Coronary artery (tissue), 2 donors: ENCODE results near the gene AUTS2.

Experiments
- DNase-seq: peaks from one replicate; pipeline ENCODE4 v3.0.0-alpha.2; 2017; ENCODE audit warnings: low spot score
- H3K27ac ChIP-seq, 2 donors: fragments of 200-600 bp; sonication (generic); one replicate each; pipeline ENCODE4 v1.5.1; 2016 to 2019
- H3K4me3 ChIP-seq: fragments of 200-600 bp; sonication (generic); 2 replicates; pipeline ENCODE4 v1.5.1; 2016; ENCODE audit warnings: mild to moderate bottlenecking, moderate library complexity
- TF ChIP-seq, protein P1 (sequence below): fragments of 200-600 bp; sonication (generic); IDR thresholded peaks from one replicate; pipeline ENCODE4 v1.5.1; 2019; ENCODE audit warnings: antibody characterized with exemption

Gene AUTS2

DNA sequence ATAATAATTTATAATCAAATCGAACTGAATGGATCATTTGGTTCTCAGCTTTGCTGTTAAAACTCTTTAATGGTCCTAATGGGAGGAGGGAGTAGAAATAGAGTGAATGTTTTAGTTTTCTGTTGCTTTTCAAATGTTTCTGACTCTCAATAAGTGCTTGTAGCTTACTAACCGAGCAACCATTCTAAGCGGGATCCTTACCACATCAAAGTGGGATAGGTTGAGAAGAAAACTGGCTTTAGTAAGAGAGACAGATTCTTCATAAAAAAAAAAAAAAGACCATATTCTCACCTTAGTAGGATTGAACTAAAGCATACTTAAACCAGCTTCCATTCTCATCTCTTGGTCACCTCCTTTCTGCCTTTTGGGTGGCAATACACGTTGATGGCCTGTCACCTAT lies 584.2 kb downstream of the AUTS2 start:
- DNase-seq, result no peak
- H3K4me3 ChIP-seq, result no peak overlapping the region
- TF ChIP-seq, protein P1, sequence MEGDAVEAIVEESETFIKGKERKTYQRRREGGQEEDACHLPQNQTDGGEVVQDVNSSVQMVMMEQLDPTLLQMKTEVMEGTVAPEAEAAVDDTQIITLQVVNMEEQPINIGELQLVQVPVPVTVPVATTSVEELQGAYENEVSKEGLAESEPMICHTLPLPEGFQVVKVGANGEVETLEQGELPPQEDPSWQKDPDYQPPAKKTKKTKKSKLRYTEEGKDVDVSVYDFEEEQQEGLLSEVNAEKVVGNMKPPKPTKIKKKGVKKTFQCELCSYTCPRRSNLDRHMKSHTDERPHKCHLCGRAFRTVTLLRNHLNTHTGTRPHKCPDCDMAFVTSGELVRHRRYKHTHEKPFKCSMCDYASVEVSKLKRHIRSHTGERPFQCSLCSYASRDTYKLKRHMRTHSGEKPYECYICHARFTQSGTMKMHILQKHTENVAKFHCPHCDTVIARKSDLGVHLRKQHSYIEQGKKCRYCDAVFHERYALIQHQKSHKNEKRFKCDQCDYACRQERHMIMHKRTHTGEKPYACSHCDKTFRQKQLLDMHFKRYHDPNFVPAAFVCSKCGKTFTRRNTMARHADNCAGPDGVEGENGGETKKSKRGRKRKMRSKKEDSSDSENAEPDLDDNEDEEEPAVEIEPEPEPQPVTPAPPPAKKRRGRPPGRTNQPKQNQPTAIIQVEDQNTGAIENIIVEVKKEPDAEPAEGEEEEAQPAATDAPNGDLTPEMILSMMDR, result no peak
- H3K27ac ChIP-seq, result no peak overlapping the region

DNA sequence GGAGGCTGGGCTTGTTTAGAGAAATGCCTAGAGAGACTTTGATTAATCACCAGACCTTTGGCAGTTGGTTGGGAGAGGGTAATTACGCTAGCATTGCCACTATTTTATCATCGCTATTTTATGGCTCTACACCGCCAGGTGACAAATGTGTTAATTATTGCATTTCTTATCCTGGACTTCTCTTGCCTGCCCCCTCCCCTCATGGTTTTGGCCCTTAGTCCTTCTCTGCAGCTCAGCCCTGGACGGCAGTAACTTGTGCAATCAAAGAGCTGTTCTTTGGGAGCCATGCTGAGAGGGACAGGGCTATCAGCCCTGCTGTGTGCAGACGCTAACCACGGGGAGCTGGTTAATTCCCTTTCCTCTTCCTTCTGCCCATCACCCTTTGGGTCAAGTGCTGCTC lies 585.0 kb downstream of the AUTS2 start:
- TF ChIP-seq, protein P1, result no peak
- no peak for DNase-seq
- Histone ChIP-seq H3K27ac (no peak overlapping the region), H3K4me3 (no peak overlapping the region)

DNA sequence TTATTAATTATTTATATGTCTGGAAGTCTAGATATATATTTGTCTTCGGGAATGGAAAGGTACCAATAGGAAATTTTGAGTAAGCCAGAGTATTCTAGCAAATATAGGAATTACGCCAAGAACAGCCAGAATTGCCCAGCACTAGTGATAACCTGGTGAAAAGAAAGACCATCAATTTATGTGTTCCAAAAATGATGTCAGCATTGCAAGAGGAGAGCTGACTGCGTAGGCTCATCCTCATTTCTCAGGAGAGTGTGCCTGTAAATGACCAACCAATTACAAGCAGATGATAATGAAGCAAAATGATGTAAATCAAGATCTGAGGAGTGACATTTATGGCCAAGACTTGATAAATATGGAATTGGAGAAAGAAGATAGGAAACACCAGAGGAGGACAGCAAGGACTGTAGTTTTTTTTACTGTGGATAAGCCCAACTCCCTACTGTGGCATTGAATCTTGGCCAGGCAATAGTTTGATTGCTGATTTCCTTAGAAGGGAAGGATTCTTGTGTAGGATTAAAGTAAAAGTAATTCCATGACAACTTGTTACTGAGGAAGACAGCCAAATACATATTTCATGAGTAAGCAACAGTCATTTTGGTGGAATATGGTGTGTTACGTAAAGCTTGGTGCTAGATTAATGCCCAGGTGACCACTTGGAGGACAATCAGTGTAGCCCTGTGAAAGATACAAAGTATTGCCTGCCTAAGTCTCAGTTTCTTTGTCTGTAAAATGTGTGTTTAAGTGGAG lies 590.8 kb downstream of the AUTS2 start:
- no peak for DNase-seq
- Histone ChIP-seq H3K4me3 (no peak overlapping the region), H3K27ac (no peak overlapping the region)
- TF ChIP-seq, protein P1, result no peak

DNA sequence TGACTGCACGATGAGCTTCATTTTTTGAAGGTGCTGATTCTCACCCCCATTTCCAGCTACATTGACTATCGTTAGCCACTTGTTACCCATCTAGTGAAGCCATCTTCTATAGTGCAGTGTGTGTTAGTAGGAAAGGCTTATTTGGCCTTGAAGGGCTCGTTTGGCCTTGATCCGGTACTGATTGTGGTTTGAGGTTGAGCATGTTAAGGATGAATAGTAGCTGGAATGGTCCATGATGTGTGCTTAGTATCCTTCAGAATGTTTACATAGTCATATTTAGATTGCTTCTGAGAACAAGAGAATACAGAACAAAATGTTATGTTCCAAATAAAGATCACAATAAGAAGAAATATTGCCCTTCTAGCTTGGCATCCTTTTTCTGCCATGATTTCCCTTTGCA lies 591.5 kb downstream of the AUTS2 start:
- Histone ChIP-seq H3K4me3 (no peak overlapping the region), H3K27ac (no peak overlapping the region)
- TF ChIP-seq, protein P1, result no peak
- no peak for DNase-seq

DNA sequence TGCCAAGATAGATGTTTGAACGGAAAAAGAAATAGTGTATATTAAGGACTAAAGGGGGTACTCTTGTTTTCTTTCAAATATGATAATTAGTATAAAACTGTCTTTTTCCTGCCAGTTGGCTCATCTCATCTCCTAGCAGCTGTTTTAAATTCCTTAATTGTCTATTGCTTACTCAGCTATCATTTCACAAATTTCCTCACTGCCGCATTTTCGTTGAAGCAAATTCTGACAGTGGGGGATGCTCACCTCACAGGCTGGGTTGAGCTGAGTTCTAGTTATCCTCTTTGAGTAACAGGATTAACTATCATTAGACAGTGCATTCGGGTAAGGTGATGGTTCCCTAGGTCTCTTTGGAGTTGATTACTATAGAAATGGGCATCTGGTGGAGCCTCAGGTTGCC lies 592.0 kb downstream of the AUTS2 start:
- TF ChIP-seq, protein P1, result no peak
- no peak overlapping the region for H3K4me3 ChIP-seq
- no peak for DNase-seq
- H3K27ac ChIP-seq, result no peak overlapping the region

DNA sequence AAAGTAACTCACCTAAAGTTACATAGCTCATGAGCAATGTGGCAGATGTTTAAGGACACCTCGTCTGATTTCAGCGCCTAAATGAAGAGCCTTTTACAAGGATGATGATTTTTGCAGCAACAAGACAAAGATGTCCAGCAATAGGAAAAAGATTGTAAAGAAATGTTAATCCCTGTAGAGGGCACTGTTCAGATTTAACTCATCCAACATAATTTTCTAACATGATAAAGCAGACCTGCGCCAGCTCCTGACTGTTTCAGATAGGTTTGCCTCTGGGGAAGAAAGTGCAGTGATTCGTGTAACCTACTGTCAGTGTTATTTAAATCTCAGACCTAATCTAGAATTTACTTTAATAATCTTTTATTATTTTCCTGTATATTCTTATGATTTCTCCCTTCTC lies 595.2 kb downstream of the AUTS2 start:
- TF ChIP-seq, protein P1, result no peak
- no peak for DNase-seq
- Histone ChIP-seq H3K4me3 (no peak overlapping the region), H3K27ac (no peak overlapping the region)

DNA sequence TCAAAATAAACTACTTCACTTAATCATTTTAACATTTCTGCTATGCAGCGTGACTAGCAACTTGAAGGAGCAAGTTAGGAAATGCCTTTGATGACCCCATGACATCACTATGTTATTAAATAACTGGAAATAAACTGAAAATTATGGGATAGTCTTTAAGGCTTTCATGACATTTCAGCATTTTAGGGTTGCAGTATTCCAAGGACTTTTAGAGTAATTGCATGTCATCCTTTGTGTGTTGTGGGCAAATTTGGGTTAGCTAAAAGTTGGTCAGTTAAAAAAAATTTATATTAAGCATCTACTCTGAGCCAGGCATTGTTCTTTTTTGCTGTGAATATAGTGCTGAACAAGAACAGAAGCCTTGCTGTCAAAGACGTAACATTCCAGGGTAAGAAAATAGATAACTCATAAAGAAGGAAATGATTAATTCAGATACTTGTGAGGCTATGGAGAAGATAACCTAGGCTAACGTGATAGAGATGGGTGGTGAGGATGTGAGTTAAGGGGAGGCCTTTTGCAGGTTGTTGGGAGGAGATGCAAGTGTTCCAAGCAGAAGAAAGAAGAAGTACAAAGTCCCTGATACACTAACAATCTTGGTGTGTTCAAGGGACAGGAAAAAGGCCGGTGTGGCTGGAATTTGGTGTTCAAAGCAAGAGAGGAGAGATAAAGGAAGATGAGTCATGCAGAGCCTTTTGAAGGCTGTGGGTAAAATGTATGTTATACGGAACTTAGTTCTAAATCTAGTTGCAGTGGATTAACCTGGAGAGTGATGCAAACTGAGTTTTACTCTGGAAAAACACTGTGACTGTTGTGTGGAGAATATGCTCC lies 610.2 kb downstream of the AUTS2 start:
- H3K4me3 ChIP-seq, result no peak overlapping the region
- no peak for DNase-seq
- TF ChIP-seq, protein P1, result no peak
- H3K27ac ChIP-seq, result no peak overlapping the region
